Heart left ventricle (tissue), 16 donors: ENCODE data around the gene ARSG. TPM values are rescaled to one million over a fixed set of nuclear protein-coding genes. Genes with fewer than 3 reads are reported as not detected.

Experiments
- ATAC-seq, 4 donors: fragments of 200-7000 bp; cut with Tn5 transposase; one replicate each; pipeline ENCODE4 v1.9.1; 2020 to 2022; ENCODE audit warnings: moderate library complexity in 4 of 4, mild to moderate bottlenecking in 3 of 4, moderate number of reproducible peaks in 1 of 4
- DNase-seq, 5 donors: peaks; one replicate each; pipeline ENCODE4 v3.0.0-alpha.2; 2020
- H3K27ac ChIP-seq, 12 donors: fragments of 200-600 bp; sonication (generic) in 4 of 12; one replicate each; pipeline versions ENCODE4 v1.5.0 to v1.8.0; 2016 to 2022; ENCODE audit warnings: mild to moderate bottlenecking in 2 of 12
- H3K27me3 ChIP-seq, 9 donors: fragments of 200-600 bp; sonication (generic) in 2 of 9; one replicate each; pipeline versions ENCODE4 v1.5.1 to v1.8.0; 2016 to 2022; ENCODE audit warnings: mild to moderate bottlenecking in 3 of 9
- H3K36me3 ChIP-seq, 9 donors: fragments of 200-600 bp; sonication (generic) in 2 of 9; one replicate each; pipeline versions ENCODE4 v1.5.0 to v1.8.0; 2018 to 2022; ENCODE audit warnings: mild to moderate bottlenecking in 2 of 9
- H3K4me1 ChIP-seq, 12 donors: fragments of 200-600 bp; sonication (generic) in 4 of 12; one replicate each; pipeline versions ENCODE4 v1.5.0 to v1.8.0; 2016 to 2022; ENCODE audit warnings: mild to moderate bottlenecking in 3 of 12
- H3K4me3 ChIP-seq, 12 donors: fragments of 200-600 bp; sonication (generic) in 4 of 12; one replicate each; pipeline versions ENCODE4 v1.5.0 to v1.8.0; 2017 to 2022; ENCODE audit warnings: mild to moderate bottlenecking in 9 of 12, moderate library complexity in 4 of 12
- H3K9me3 ChIP-seq, 12 donors: fragments of 200-600 bp; sonication (generic) in 4 of 12; one replicate each; pipeline versions ENCODE4 v1.5.0 to v1.8.0; 2016 to 2022; ENCODE audit warnings: mild to moderate bottlenecking in 1 of 12
- CTCF ChIP-seq, 12 donors: fragments of 200-600 bp; sonication (generic) in 4 of 12; IDR thresholded peaks; one replicate each; pipeline versions ENCODE4 v1.5.0 to v1.8.0; 2018 to 2022; ENCODE audit warnings: antibody characterized with exemption in 12 of 12, mild to moderate bottlenecking in 5 of 12
- POLR2A ChIP-seq, 2 donors: fragments of 450-650 bp; IDR thresholded peaks; one replicate each; pipeline ENCODE4 v1.6.1; 2017; ENCODE audit warnings: antibody characterized with exemption in 2 of 2, mild to moderate bottlenecking in 2 of 2, moderate library complexity in 2 of 2
- WGBS, 4 donors: extraction: QIAGEN DNeasy Blood & Tissue Kit in 2 of 4; methylation state at CpG; one replicate each; pipeline versions ENCODE4 v1.1.5 to v1.1.7; 2013 to 2018; 5-methylcytosine and 5-hydroxymethylcytosine counted together
- intact Hi-C, 10 donors: fragments of 100-400 bp; cut with DNase I; formaldehyde crosslinking; loops; one replicate each; pipeline versions ENCODE4 v1.11.1 to v1.14.2; 2022
- microRNA counts, 2 donors: library from miRNA; unstranded; fragments of <30 nt; microRNA quantifications; one replicate each; lab custom pipeline; 2016
- microRNA-seq, 4 donors: library from miRNA; unstranded; fragments of <30 nt; microRNA quantifications; one replicate each; pipeline versions ENCODE4 to v1.2.0, GENCODE V29; 2017 to 2020
- polyA plus RNA-seq, 2 donors: library from polyadenylated mRNA; stranded (reverse); fragments of 200-250 nt; gene quantifications; one replicate each; pipeline ENCODE4 v1.2.3, GENCODE V29; 2013
- total RNA-seq, 9 donors: library from RNA; depleted of rRNA in 2 of 9; stranded (reverse); fragments of >200 nt in 2 of 9; fragmentation: NEBNext Ultra II Directional in 3 of 9; extraction: Animal tissue kit (Norgen Biotek cat#: 25700) in 3 of 9; gene quantifications; one replicate each; pipeline versions ENCODE4 v1.1.0 to v1.2.4, GENCODE V29; 2016 to 2023
- donor health status: ischemic (EF 13 %, LVEDD 7.1; RV severe dilation, severe dysfunction).
- donor health status: healthy with polysubstance abuse.
- donor health status: DM: no; HTN: yes; CAD: no.
- donor health status: DM: no; HTN: no; CAD: no.
- donor health status: ischemic (EF 25% LVEDD 6.9; RV normal size, moderate dysfunction).
- donor health status: ischemic (EF 25% LVEDD 5.7; RV mildly dilated, moderate dysfunction).
- donor health status: healthy.
- donor health status: DM: yes; HTN: yes; CAD: no.
- donor health status: ischemic (EF 35%, LVEDD 5.7; RV mildly dilated, moderate dysfunction).
- donor health status: nonischemic (EF 11% LVEDD 7.7; RV severe dilation, severe dysfunction).
- donor health status: DM: yes; HTN: yes; CAD: no.
- donor health status: PGD.
- donor health status: ischemic (EF 29% LVEDD 5.4; RV normal size, mild dysfunction).
- donor health status: nonischemic (EF 23%, LVEDD 6.1; RV moderate dilation, normal function).

The ARSG gene
- total and polyA plus RNA-seq, 11 donors, result 1.2 to 4.9 (median 3.3) TPM

GRCh38 chr17:68468334-68468733, 177.0 kb downstream of the ARSG start:
- Histone ChIP-seq H3K9me3 (peaks cover 0 to 6% (median 0%) of the 10 kb centered on the region in 12 donors), H3K4me1 (peaks cover 0 to 27% (median 6%) of the 10 kb centered on the region in 12 donors), H3K27ac (peak overlapping the region; percentile 71 to 97 (median 90)), H3K27me3 (no peaks in the 10 kb centered on the region), H3K36me3 (no peaks in the 10 kb centered on the region), H3K4me3 (no peak overlapping the region)
- 16 to 24% (median 20%) methylated on average over 5 of the region's 5 CpGs for WGBS, 4 donors
- peak in 4 of 5 donors; percentile 43 to 60 (median 46) for DNase-seq
- no peak for TF ChIP-seq CTCF (IDR thresholded peaks at IDR 0.05)
- TF ChIP-seq POLR2A (IDR thresholded peaks at IDR 0.05), result no peak
- ATAC-seq, result peak; percentile 82 to 91 (median 90)
- intact Hi-C loops, result loop anchor here (2.0 to 10.0 kb wide), 11 partner anchors 42 to 504 kb away; partner anchors contain the start of genes PRKAR1A (in 5 of the 10) and FAM20A (in 2 of the 10)

GRCh38 chr17:68468788-68469187, 177.5 kb downstream of the ARSG start:
- Histone ChIP-seq H3K27me3 (no peaks in the 10 kb centered on the region), H3K4me1 (peaks cover 0 to 29% (median 7%) of the 10 kb centered on the region in 12 donors), H3K9me3 (peaks cover 0 to 6% (median 0%) of the 10 kb centered on the region in 12 donors), H3K4me3 (no peak overlapping the region), H3K36me3 (no peaks in the 10 kb centered on the region), H3K27ac (peak overlapping the region; percentile 71 to 97 (median 90))
- ATAC-seq (peak; percentile 37 to 79 (median 52)), DNase-seq (no peak)
- TF ChIP-seq POLR2A (IDR thresholded peaks at IDR 0.05) (no peak), CTCF (IDR thresholded peaks at IDR 0.05) (no peak)
- 35 to 42% (median 38%) methylated on average over 1 of the region's 1 CpG for WGBS, 4 donors
- intact Hi-C loops, result loop anchor here (2.0 to 10.0 kb wide), 11 partner anchors 42 to 504 kb away; partner anchors contain the start of genes PRKAR1A (in 5 of the 10) and FAM20A (in 2 of the 10)

MicroRNAs within 50 kb of the gene (microRNA counts, 767-probe panel; counts per million panel counts)
- microRNA hsa-miR-635 (lab: Ali Mortazavi, UCI), result 1,411 to 1,458 counts per million in 2 donors

Small RNAs within 50 kb of the gene (microRNA-seq; reads per million reads assigned to microRNA genes)
- gene MIR635, result 0 reads per million in 4 donors

Other genes starting within 250 kb of the ARSG start
- 100 to 1,000 TPM in 4 of 9 donors, 10 to 100 TPM in 5; 59.0 to 141 (median 91.3) TPM for gene AMZ2, start 43.5 kb upstream of the ARSG start, total RNA-seq
- 10 to 100 TPM; 52.9 to 89.1 TPM for gene AMZ2, start 43.5 kb upstream of the ARSG start, polyA plus RNA-seq
- gene SLC16A6, start 368 bp upstream of the ARSG start, total RNA-seq, result 1 to 10 TPM in 1 of 9 donors, under 1 TPM in 7, not detected in 1; 0.16 to 1.7 (median 0.36) TPM
- under 1 TPM in 1 of 2 donors, not detected in 1; 0.37 TPM for gene SLC16A6, start 368 bp upstream of the ARSG start, polyA plus RNA-seq
- 100 to 1,000 TPM in 5 of 9 donors, 10 to 100 TPM in 4; 68.6 to 145 (median 103) TPM for gene WIPI1, start 166.0 kb downstream of the ARSG start, total RNA-seq
- 100 to 1,000 TPM in 1 of 2 donors, 10 to 100 TPM in 1; 57.1 to 128 TPM for gene WIPI1, start 166.0 kb downstream of the ARSG start, polyA plus RNA-seq
- gene PRKAR1A, start 220.9 kb downstream of the ARSG start, total RNA-seq, result 1,000 to 10,000 TPM in 3 of 9 donors, 100 to 1,000 TPM in 6; 435 to 1,392 (median 837) TPM
- 100 to 1,000 TPM; 192 to 904 TPM for gene PRKAR1A, start 220.9 kb downstream of the ARSG start, polyA plus RNA-seq